HPDE6-E6E7 (cell line): ENCODE data around the gene NT5M.

ENCODE experiments used
- DNase-seq: peaks from one replicate; pipeline ENCODE4 v3.0.0; 2011; ENCODE audit warnings: missing footprints; ENCODE audit errors: extremely low spot score

The NT5M gene

GRCh38 chr17:17394494-17394893 is 91.3 kb downstream of the NT5M start:
- no peak for DNase-seq

GRCh38 chr17:17395246-17395802 is 92.2 kb downstream of the NT5M start:
- DNase-seq: no peak

- no peak for DNase-seq
These were observed 92.7 kb downstream of the NT5M start for GRCh38 chr17:17395885-17396284.
